Measurements from ENCODE around the gene WBP11. TPM values are rescaled to one million over a fixed set of nuclear protein-coding genes. Genes with fewer than 3 reads are reported as not detected.

WBP11 gene
- total RNA-seq, 4 donors from 2014 or later: 16.0 to 21.4 (median 18.2) TPM

DNA sequence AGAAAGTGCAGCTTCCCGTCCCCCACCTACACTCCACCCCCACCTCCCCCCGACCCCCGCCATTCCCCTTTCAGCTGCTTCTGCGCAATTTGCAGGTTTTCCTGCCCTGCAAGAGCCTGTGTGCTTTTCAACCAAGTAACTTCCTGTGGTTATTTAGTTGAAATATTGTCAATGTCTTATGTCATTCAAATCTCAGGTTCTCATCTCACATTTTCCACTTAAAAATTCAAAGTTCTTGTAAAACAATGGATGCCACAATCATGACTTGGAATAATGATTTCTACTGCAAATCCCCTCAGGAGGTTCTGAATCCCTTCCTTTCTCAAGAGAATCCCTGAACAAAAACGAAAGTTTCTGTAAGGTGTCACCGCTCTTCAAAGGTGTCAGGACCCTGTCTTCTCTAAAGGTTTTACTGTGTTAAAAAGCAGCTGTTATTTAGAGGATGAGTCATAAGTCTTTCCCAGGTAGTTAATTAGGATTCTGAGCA, 31.6 kb downstream of the WBP11 start:
- Histone ChIP-seq H3K27me3 (no peaks in the 10 kb centered on the region), H3K27ac (peak overlapping the region; percentile 96 to 98 (median 98)), H3K36me3 (peaks cover 0 to 13% (median 0%) of the 10 kb centered on the region in 3 donors), H3K9me3 (no peaks in the 10 kb centered on the region), H3K4me1 (peaks cover 4 to 62% (median 6%) of the 10 kb centered on the region in 3 donors), H3K4me3 (peak overlapping the region; percentile 71 to 91 (median 85))
- WGBS, 2 donors: 12 to 22% methylated on average over 6 of the region's 6 CpGs
- no peak for DNase-seq
- intact Hi-C loops (cut with DNase I): no loop called here
- TF ChIP-seq, protein P1, sequence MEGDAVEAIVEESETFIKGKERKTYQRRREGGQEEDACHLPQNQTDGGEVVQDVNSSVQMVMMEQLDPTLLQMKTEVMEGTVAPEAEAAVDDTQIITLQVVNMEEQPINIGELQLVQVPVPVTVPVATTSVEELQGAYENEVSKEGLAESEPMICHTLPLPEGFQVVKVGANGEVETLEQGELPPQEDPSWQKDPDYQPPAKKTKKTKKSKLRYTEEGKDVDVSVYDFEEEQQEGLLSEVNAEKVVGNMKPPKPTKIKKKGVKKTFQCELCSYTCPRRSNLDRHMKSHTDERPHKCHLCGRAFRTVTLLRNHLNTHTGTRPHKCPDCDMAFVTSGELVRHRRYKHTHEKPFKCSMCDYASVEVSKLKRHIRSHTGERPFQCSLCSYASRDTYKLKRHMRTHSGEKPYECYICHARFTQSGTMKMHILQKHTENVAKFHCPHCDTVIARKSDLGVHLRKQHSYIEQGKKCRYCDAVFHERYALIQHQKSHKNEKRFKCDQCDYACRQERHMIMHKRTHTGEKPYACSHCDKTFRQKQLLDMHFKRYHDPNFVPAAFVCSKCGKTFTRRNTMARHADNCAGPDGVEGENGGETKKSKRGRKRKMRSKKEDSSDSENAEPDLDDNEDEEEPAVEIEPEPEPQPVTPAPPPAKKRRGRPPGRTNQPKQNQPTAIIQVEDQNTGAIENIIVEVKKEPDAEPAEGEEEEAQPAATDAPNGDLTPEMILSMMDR (IDR thresholded peaks at IDR 0.05): no peak
- TF ChIP-seq POLR2A (IDR thresholded peaks at IDR 0.05): no peak

DNA sequence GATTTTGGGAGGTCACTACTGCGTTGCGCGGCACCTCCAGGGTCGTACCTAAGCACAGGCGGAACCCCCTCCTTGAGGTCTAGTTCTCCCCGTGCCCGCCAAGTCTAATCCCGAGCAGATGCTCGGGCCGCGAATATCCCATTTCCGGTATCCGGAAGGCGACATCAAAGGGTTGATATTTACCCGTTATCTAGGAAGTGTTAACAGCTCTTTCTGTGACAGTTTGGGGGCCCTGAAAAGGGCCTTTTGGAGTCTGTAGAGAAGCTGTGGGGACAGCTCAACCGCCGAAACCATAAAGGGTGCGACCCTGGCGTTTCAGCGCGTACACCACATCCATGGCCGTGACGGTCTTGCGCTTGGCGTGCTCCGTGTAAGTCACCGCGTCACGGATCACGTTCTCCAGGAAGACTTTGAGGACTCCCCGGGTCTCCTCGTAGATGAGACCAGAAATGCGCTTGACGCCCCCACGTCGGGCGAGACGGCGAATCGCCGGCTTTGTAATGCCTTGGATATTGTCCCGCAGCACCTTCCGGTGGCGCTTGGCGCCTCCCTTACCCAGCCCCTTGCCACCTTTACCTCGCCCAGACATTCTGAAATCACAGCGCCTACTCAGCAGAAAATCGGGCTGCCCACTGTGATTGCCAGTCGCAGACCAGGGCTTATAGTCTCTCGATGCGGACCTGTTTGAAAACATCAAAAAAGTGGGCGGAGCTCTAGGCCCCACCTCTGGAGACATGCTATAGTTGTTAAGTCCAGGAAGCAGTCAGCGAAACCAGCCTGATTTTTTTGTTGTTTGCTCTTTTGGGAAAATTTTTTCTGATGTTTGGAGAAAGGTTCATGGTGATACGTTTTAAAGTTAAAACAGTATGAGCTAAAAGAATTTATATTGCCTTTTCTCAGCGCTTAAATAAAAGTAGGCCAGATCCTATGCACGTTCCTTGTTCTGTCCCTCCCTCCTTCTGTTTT, 32.5 kb downstream of the WBP11 start:
- intact Hi-C loops (cut with DNase I): no loop called here
- Histone ChIP-seq H3K27me3 (no peaks in the 10 kb centered on the region), H3K27ac (peak overlapping the region; percentile 96 to 98 (median 98)), H3K36me3 (peaks cover 0 to 22% (median 0%) of the 10 kb centered on the region in 3 donors), H3K4me1 (peaks cover 0 to 53% (median 5%) of the 10 kb centered on the region in 3 donors), H3K9me3 (no peaks in the 10 kb centered on the region), H3K4me3 (peak overlapping the region; percentile 71 to 91 (median 85))
- WGBS, 2 donors: 0 to 1% methylated on average over 16 to 32 of the region's 56 CpGs
- TF ChIP-seq, protein P1 (IDR thresholded peaks at IDR 0.05): peak in 2 of 6 experiments; percentile 10 to 24
- peak in 3 of 4 donors; percentile 52 to 98 (median 97) for TF ChIP-seq POLR2A (IDR thresholded peaks at IDR 0.05)
- DNase-seq: peak; percentile 64

DNA sequence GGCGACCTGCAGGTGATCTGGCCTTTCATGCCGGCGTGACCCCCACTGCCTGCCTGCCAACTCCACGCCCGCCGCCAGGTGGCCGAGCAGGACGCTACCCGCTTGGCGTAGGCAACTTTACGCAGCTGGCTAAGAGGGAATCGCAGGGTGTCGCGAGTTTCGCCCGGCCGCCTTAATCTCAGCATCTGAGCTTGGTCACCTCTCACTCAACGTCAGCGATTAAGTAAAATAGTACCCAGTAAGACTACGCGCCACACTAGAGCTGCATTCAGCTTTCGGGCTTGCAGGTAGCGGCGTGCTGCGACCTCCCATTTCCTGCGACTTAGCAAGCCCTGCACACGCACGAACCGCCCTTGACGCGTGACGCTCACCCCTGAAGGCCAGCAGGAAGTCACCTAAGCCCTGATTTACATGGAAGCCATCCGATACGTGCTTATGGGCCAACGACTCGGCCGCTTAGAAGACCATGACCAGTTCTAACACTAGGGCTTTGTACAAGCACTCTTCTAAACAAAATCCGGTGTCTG, 33.2 kb downstream of the WBP11 start:
- Histone ChIP-seq H3K4me1 (peaks cover 0 to 45% (median 5%) of the 10 kb centered on the region in 3 donors), H3K27ac (peak overlapping the region; percentile 96 to 98 (median 98)), H3K4me3 (peak overlapping the region; percentile 71 to 91 (median 85)), H3K36me3 (peaks cover 0 to 28% (median 0%) of the 10 kb centered on the region in 3 donors), H3K9me3 (peaks cover 0 to 4% (median 0%) of the 10 kb centered on the region in 3 donors), H3K27me3 (no peaks in the 10 kb centered on the region)
- peak in 2 of 4 donors; percentile 4 to 71 for TF ChIP-seq POLR2A (IDR thresholded peaks at IDR 0.05)
- TF ChIP-seq, protein P1 (IDR thresholded peaks at IDR 0.05): peak; percentile 70 to 95 (median 88)
- WGBS, 2 donors: 0% methylated on average over 6 to 9 of the region's 38 CpGs
- intact Hi-C loops (cut with DNase I): no loop called here
- peak; percentile 67 for DNase-seq

DNA sequence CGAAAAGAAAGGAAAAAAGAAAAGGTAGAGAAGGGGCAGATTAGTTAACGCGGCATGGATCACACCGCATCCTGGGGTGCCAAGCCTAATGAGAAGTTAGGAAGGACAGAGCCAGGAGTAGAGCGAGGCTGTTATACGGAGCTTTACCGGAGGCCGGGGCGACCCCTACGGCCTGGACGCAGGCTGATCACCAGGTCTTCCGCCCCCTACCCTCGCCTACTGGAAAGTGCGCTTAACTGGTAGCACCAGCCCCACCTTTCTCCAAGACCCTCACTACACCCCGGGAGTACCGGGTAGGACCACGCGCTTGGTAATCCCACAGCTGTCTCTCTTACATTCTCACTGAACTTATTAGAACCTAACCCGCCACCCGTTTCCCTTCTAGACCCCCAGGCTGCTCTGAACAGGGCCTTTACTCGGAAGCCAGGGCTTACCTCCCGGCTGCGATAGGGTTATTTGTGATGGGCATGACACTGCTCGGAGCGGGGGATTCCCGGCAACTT, 33.8 kb downstream of the WBP11 start:
- peaks cover 0 to 4% (median 0%) of the 10 kb centered on the region in 3 donors for H3K9me3 ChIP-seq
- H3K36me3 ChIP-seq: peaks cover 0 to 28% (median 0%) of the 10 kb centered on the region in 3 donors
- DNase-seq: no peak
- TF ChIP-seq, protein P1 (IDR thresholded peaks at IDR 0.05): no peak
- no peak for TF ChIP-seq POLR2A (IDR thresholded peaks at IDR 0.05)
- WGBS, 2 donors: 1% methylated on average over 21 to 22 of the region's 26 CpGs
- H3K4me3 ChIP-seq: peak overlapping the region; percentile 71 to 91 (median 85)
- H3K4me1 ChIP-seq: peaks cover 0 to 42% (median 5%) of the 10 kb centered on the region in 3 donors
- H3K27me3 ChIP-seq: no peaks in the 10 kb centered on the region
- intact Hi-C loops (cut with DNase I): no loop called here
- H3K27ac ChIP-seq: peak overlapping the region; percentile 96 to 98 (median 98)
